CD4-positive, alpha-beta T cell treated with Interleukin-15 for 1 hour (primary cell): Measurements from ENCODE around the gene FMNL1.

ENCODE experiments used
- DNase-seq: peaks from one replicate; pipeline ENCODE4 v3.0.0-alpha.2; 2020

Gene FMNL1

GRCh38 chr17:45260204-45260783, 38.6 kb downstream of the FMNL1 start:
- DNase-seq: no peak

GRCh38 chr17:45261577-45262515, 40.2 kb downstream of the FMNL1 start, which contains the start of gene SPATA32:
Gene SPATA32, minus strand, starts transcription at chr17:45262094. Its CDS starts 78 bp downstream, at chr17:45262016.
- DNase-seq: peak; percentile 60

DNA sequence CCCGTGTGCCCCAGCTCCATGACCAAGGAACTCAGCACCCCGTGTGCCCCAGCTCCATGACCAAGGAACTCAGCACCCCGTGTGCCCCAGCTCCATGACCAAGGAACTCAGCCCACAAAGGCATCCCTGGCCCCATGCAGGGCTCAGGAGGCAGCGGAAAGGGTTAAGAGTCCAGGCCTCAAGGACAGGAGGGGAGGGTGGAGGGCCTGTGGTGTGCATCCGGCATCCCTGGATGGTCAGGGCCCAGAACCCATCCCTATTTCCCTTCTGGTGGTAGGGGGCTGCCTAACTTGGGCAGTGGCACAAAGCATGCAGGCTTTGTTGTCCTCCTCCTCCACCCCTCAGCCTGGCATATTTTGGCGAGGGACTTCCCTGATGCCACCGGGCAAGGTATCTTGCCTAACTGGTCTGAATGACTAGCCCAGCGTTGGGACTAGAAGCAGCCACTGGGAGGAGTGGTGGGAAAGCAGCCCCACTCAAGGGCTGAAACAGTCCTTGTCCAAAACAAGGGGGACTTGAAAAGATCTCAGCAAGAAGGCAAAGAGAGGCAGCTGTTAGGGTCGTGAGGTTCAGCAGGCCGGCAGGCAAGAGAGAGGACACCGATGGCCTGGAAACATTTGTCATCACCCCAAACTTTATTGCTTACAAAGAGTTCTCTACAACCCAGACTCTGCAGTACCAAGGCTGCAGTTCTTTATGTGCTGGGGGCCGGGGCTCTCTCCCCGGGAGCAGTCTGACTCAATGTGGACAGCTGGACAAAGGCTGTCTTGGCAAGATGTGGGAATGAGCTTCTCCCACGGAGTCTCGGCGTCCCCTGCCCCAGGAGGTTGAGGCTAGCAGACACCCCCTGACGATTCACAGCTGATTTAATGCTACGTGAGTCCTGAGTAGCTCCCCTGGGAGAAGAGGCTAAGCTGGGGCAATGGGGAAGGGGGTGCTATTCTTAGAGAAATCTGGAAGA, 41.1 kb downstream of the FMNL1 start:
- DNase-seq: no peak

DNA sequence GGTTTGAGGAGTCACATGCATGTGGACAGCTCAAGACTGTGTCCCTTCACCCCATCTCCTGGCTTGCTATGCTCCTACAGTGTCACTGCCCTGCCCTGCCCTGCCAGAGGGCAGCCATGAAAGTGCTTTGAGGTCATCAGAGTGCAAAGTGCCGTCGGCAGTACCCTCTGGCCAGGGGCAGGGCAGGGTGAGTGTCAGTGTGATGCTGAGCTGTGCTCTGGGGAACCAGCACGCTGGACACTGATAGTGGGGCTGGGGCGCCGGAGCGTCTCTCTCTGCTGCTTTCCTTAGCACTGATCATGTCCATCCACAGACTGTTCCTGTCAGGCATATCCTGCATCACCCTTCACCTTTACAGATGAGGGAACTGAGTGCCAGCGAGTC, 41.8 kb downstream of the FMNL1 start:
- no peak for DNase-seq

DNA sequence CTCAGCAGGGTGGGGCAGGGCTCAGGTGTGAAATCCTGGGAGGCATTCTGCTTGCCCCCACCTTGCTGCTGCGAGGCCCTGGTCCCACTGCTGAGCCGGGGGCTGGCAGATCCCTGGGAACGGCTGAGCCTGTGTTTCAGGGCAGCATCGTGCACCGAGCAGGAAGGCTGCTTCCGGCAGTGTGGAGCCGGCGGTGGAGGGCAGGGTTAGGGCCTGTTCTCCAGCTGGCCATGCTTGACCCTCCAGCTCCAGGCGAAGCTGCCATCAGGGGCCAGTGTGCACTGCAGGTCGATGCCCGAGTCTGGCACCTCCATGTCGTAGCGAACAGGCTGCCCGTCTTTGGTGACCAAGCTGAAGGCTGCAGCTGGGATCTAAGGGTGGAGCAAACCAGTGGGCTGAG, 42.7 kb downstream of the FMNL1 start:
- no peak for DNase-seq

GRCh38 chr17:45264988-45265387, 43.3 kb downstream of the FMNL1 start:
- no peak for DNase-seq

DNA sequence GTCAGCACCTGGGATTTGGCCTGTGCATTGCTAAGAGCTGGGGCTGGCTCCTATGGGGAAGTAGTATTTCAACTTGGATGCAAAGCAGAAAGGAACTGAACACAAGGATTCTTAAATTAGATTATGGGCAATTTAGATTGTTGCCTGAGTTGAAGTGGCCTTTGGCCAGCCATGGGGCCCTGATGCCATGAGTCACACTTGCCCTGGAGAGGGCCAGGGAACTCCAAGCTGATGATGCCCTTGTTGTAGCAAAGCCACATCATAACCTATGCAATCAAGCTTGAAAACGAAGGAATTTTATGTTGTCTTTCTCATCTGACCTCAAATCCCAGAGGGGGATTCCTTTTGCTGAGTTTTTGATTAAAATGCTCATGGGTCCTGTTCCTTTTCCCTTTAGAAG, 44.1 kb downstream of the FMNL1 start:
- DNase-seq: no peak

GRCh38 chr17:45266372-45266926, 44.8 kb downstream of the FMNL1 start:
- no peak for DNase-seq

GRCh38 chr17:45267436-45268055, 45.9 kb downstream of the FMNL1 start:
- no peak for DNase-seq

DNA sequence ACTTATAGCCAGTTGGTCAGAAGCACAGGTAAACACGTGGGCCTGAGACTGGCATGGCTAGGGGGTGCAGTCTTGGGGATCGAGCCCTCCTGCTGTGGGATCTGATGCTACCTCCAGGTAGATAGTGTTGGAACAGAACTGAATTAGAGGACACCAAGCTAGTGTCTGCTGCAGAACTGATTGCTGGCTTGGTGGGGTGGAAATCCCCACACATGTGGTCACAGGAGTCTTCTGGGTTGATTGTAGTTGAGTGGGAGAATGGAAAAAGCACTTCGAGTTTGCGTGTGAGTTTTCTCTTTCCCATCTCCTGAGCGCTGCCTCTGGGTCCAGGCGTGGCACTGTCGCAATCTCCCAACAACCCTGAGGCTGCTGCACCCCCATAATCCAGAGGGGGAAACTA, 48.2 kb downstream of the FMNL1 start:
- DNase-seq: no peak

DNA sequence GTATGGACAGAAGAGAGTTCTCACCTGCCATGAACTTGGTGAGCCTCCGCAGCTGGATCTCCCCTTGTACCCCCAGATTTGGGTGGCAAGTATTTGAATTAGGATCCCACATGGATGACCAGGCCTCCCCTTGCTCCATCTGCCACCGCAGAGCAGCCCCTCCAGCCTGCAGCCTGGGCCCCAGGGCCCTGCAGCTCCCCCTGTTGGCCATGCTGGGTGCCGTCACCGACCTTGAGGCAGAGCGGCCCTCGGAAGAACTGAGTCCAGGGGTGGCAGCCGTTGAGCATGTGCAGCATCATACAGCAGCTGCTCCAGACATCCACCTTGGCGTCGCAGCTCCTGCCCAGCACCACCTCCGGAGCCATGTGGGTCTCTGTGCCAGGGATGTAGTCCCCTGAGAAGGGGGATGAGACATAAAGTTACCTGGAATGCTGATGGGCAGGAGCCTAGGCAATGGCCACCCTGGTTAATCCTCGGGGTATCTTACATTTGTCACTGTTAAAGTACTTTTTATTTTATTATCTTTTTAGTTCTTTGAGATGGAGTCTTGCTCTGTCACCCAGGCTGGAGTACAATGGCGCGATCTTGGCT, 49.2 kb downstream of the FMNL1 start:
- peak; percentile 37 for DNase-seq

DNA sequence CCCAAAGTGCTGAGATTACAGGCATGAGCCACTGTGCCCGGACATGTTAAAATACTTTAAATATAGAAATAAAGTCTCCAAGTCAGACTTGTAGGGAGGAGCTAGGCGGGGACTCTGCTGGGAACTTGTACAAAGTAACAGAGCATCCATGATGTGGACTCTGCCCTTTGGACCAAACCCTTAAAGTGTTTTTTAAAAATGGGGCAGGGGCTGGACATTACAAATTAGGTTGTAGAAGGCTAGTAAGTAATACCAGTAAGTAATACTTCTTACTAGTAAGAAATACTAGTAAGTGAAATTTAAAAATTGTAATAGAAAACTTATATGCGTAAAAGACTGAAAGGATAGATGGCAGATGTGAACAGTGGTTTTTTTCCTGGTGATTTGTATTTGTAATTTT, 49.9 kb downstream of the FMNL1 start:
- DNase-seq: no peak

DNA sequence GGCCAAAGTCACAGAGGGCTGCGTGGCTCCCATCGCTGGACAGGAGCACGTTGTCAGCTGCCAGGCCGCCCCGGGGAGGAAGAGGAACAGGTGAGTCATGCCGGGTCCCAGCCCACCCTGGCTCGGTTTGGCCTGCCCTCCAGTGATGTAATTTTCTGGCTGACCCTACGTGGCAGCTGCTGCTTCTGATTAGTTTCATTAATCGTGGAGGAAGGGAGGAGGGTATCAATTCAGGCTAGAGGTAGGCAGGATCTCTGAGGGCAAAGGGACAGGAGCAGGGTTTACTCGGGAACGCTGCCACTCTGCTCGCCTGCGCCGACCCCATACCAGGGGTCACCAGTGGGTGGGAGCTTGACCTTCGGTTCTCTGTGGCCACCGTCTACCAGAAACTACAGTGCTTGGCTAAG, 51.9 kb downstream of the FMNL1 start:
- DNase-seq: no peak

DNA sequence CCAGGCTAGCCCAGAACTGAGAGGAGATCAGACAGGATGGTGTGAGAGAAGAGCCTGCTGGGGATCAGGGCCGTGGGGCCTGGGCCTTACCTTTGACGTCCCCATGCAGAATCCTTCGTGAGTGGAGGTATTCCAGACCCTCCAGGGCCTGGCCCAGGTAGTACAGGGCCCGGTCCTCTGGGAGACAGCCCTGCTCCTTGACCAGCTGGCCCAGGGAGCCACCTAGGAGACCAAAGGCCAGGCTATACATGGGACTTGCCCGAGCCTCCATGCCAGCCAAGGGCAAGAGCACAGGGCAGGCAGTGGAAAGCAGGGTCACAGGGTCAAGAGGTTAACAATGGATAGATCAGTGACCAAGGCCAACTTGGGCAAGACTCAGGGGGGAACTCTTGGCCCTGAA, 52.3 kb downstream of the FMNL1 start:
- no peak for DNase-seq

GRCh38 chr17:45276031-45276430, 54.3 kb downstream of the FMNL1 start:
- no peak for DNase-seq

DNA sequence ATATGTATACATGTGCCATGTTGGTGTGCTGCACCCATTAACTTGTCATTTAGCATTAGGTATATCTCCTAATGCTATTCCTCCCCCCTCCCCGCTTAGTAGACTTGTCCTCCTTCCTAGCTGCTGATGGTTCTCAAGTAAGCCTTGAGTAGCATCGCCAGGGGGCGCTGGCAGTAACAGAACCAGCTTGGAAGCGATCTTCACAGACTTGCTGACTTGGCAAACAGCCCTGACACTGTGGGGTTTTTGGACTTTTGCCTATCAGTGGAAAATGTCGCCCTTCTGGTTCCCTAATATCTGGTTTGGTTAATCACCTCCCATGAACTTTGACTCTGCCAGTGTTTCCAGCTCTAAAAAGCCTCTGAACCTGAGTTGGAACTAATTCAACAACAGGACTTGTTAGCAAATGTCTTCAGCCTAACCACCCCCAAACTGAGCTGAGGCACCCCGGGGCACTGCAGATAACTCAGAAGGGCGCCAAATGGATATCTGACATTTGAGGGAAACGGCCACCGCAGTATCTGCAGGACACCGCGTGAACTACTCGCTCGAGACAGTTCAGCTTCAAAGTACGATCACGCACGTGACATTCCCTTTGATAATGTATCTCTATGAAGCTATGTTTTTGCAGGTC, 55.6 kb downstream of the FMNL1 start:
- peak; percentile 87 for DNase-seq

DNA sequence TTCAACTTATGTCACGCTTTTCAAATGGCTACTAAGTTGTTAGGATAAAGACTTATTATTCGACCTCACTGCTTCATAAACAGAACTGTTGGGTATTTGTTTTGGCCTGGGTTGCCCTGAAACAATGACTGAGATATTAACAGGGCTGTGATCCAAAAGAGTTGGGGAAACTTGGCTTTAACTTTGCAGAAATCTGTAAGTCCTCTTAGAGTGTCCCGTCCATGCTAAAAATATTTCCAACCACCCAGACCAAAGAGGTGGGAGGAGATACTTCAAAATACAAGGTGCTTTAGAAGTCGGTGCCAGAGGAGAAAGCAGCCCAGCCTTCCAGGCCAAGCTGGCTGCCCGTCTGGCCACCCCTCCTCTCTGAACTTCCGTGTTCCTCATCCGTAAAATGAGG, 56.3 kb downstream of the FMNL1 start:
- no peak for DNase-seq

DNA sequence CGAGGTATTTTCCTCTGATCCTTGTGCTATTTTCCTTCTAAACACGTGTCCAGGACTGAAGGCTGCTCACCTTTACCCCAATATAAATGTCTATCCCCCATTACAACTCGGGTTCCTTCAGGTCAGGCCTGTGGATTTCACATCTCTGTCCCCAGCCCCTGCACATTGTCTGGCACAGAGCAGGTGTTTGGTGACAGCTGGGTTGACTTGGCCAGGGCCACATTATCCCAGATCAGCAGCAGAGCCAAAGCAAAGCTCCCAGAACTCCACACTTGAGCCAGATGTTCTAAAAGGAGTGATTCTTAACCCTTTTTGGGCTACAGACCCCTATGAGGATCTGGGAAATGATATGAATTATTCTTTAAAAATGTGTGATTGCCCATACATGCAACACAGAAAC, 58.2 kb downstream of the FMNL1 start:
- no peak for DNase-seq

DNA sequence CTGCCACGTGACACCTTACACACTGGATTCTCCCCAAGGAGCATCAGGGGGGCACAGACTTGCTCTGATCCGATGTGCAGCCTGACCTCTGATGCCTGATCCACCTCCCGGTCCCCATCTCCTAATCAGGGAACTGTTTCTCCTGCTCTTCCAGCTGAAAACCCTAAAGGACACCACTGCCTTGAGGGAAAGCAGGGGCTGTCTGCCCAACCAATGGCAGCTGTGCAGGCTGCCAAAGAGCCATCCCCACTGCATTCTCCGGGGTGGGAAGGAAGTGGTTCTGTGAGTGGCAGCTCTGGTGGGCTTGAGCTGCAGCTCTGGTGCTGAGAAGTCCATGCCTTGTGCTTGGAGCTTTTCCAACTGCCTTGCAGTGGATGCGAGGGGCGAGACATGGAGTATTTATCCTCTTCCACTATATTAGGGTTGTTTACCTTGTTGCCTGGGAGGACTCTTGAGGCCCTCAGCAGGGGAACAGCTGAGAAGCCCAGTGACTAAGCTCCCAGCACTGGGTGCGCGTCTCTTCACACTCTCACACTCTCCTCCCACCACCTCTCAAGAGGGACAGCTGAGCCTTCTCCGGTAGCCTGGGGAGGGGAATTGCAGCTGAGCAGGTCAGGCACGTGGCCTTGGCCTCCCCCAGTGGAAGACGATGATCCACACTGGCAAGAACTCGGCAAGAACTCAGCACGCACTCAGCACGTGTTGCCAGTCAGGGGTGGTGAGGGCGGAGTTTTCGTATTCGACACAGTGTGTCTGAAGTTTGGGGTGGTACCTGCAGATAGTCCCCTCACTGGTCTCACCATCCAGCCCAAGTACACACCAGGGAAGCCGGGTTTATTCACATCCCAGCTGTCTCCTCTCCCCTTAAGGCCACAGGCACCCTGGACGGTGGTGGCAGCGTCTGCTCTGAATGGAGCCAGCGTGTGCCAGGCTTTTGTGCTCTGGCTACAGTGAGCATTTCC, 61.3 kb downstream of the FMNL1 start:
- no peak for DNase-seq

GRCh38 chr17:45283711-45284110, 62.0 kb downstream of the FMNL1 start:
- no peak for DNase-seq
